Ectodermal cell (in vitro differentiated cells): ENCODE measurements around the gene RNF113B.

Source experiments
- H3K27ac ChIP-seq: 2 replicates; pipeline ENCODE4 v1.7.0; 2013; ENCODE audit warnings: mild to moderate bottlenecking, low read depth, low read length; ENCODE audit not compliant: insufficient read depth, poor library complexity, severe bottlenecking
- H3K27me3 ChIP-seq: 2 replicates; pipeline ENCODE4 v1.7.0; 2013; ENCODE audit warnings: mild to moderate bottlenecking, low read length; ENCODE audit not compliant: insufficient read depth, control insufficient read depth, poor library complexity, severe bottlenecking
- H3K36me3 ChIP-seq: one replicate; pipeline ENCODE4 v1.7.0; 2013; ENCODE audit warnings: low read length; ENCODE audit not compliant: control insufficient read depth, insufficient read depth
- H3K4me1 ChIP-seq: one replicate; pipeline ENCODE4 v1.7.0; 2013; ENCODE audit warnings: low read length; ENCODE audit not compliant: control insufficient read depth, insufficient read depth
- H3K4me3 ChIP-seq: 2 replicates; pipeline ENCODE4 v1.7.0; 2013; ENCODE audit warnings: low read depth, low read length, control low read depth; ENCODE audit not compliant: insufficient read depth
- H3K9me3 ChIP-seq: 2 replicates; pipeline ENCODE4 v1.7.0; 2013; ENCODE audit warnings: mild to moderate bottlenecking, low read length, moderate library complexity; ENCODE audit not compliant: control insufficient read depth
- WGBS, 2 experiments: methylation state at CpG; one replicate each; pipeline ENCODE4 v1.1.7; 2013; ENCODE audit warnings: missing lambda C conversion rate in 2 of 2; 5-methylcytosine and 5-hydroxymethylcytosine counted together

Gene RNF113B

DNA sequence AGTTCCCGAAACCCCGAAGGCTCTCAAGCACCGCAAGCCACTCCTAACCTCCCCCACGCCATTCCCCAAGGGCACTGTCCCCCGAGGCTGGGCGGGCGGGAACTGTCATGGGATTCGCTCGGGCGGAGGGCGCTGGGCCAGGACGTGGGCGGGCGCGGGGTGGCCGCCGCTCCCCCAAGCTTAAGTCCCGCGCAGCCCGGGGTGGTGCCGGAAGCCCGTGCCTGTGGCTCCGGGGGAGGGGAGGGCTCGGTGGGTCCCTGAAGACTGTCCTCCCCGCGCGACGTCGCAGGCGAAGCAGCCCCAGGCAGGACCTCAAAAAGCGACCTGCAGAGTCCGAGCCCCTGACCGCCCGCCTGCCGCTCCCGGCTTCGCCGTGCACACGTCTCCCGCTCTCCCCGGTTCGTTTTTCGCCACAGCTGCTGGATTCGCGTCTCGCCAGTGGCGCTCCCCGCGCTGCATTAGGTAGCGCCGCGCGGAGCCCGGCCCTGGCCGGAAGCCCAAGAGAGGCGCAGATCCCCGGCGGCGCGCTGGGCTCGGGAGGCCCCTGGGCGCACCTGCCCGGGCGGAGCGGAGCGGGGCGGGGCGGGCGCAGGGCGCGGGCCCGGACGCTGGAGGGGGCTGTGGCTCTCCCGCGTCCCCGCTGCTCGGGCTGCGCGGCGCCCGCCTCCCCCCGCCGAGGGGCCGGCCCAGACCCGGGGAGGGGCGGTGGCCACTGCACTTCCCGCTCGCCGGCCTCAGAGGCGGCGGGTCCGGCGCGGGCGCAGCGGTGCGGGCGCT lies 34.5 kb downstream of the RNF113B start, which contains the start of gene FARP1:
FARP1 (plus strand) TSS at position 715 of the 777 bp plus-strand sequence. CDS start 70,149 bp downstream, outside the sequence.
- peaks cover 28% of the 10 kb centered on the region for H3K4me1 ChIP-seq
- no peak within 1 kb of the TSS for H3K27ac ChIP-seq
- H3K9me3 ChIP-seq: no peaks in the 10 kb centered on the region
- no peaks in the 10 kb centered on the region for H3K36me3 ChIP-seq
- peaks cover 17% of the 10 kb centered on the region for H3K27me3 ChIP-seq
- WGBS, 2 experiments: 0 to 1% methylated on average over 98 of the region's 98 CpGs
- H3K4me3 ChIP-seq: peak within 1 kb of the TSS; percentile 79

DNA sequence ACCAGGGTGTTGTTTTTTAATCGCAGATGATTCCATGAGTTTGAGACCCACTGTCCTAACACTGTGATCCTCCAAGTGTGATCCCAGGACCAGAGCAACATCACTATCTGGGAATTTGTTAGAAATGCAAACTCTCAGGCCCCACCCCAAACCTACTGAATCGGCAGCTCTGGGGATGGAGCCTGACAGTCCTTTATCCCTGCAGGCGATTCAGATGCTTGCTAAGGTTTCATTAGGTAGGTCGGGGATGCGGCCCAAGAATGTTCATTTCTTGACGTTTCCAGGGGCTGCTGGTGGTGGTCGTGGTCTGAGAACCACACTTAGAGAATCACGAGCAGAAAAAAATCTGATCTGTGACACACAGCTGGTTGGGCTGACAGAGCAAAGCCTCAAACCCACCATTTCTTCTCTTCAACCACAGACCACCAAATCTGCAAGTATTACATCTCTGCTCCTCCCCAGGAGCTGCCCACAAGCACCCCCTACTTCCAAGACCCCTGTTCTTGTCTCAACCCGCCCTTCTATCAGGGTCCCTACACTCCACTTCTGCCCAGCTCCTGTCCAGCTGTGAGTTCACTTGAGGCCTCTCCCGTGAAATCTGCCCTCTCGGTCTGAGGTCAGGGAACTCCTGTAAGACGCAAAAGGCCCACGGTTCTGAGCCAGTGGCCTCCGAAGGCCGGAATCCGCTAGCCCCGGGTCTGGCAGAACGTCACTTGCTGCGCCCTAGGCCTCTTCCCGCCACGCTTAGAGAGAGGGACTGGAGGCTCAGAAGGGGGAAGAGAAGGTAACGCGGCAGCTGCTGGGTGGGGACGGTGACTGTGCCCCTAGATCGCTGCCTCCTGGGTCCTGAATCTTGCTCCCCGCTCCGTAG lies 35.3 kb downstream of the RNF113B start:
- H3K27ac ChIP-seq: no peak overlapping the region
- H3K4me3 ChIP-seq: peak overlapping the region; percentile 79

GRCh38 chr13:98141091-98141490 lies 36.0 kb downstream of the RNF113B start:
- Histone ChIP-seq H3K4me3 (no peak overlapping the region), H3K36me3 (no peaks in the 10 kb centered on the region)
- 87 to 92% methylated on average over 7 of the region's 7 CpGs for WGBS, 2 experiments

More for the DNA sequence above, 35.3 kb downstream of the RNF113B start:
- Histone ChIP-seq H3K9me3 (no peaks in the 10 kb centered on the region), H3K36me3 (no peaks in the 10 kb centered on the region), H3K4me1 (peaks cover 21% of the 10 kb centered on the region), H3K27me3 (peaks cover 17% of the 10 kb centered on the region)
- 17 to 18% methylated on average over 27 of the region's 27 CpGs for WGBS, 2 experiments

DNA sequence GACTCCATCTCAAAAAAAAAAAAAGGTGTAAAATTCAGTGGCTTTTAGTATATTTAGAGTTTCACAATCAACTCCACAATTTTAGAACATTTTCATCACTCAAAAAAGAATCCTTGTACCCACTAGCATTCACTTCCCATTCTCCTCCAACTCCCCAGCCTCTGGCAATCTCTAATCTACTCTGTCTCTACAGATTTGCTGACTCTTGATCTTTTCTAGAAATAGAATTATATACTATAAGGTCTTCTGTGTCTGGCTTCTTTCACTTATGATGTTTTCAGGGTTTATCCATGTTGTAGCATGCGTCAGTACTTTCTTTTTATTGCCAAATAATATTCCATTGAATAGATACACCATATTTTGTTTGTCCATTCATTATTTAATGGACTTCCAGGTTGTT lies 42.2 kb downstream of the RNF113B start:
- Histone ChIP-seq H3K27ac (no peak overlapping the region), H3K4me3 (no peak overlapping the region), H3K4me1 (no peaks in the 10 kb centered on the region), H3K36me3 (no peaks in the 10 kb centered on the region), H3K9me3 (no peaks in the 10 kb centered on the region), H3K27me3 (no peaks in the 10 kb centered on the region)
- WGBS, 2 experiments: 93% methylated on average over 1 of the region's 1 CpG; no CpG with 5 or more reads in 1 of the 2 experiments

More at GRCh38 chr13:98141091-98141490, 36.0 kb downstream of the RNF113B start:
- peaks cover 16% of the 10 kb centered on the region for H3K4me1 ChIP-seq
- no peaks in the 10 kb centered on the region for H3K9me3 ChIP-seq
- H3K27me3 ChIP-seq: peaks cover 17% of the 10 kb centered on the region
- no peak overlapping the region for H3K27ac ChIP-seq

DNA sequence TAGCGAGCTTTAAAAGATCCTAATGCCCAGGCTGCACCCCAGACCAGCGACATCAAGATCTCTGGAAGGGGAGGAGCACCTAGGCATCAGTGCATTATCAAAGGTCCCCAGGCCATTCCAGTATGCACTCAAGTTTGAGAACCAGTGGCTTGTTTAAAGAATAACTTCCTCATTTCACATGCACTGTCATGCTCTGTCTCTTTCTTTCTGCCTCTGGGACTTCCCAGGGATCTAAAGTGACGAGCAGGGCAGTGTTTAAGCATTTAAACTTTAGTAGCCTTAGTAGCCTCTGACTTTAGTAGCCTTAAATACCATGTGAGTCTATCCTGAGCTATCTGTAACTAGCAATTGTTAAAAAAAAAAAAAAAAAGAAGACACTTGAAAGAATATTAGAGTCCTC lies 43.1 kb downstream of the RNF113B start:
- no peaks in the 10 kb centered on the region for H3K4me1 ChIP-seq
- no peaks in the 10 kb centered on the region for H3K27me3 ChIP-seq
- no peak overlapping the region for H3K27ac ChIP-seq
- no peaks in the 10 kb centered on the region for H3K9me3 ChIP-seq
- no peaks in the 10 kb centered on the region for H3K36me3 ChIP-seq
- WGBS, 2 experiments: 80% methylated on average over 3 of the region's 3 CpGs
- no peak overlapping the region for H3K4me3 ChIP-seq

- Histone ChIP-seq H3K9me3 (no peaks in the 10 kb centered on the region), H3K36me3 (no peaks in the 10 kb centered on the region), H3K27me3 (no peaks in the 10 kb centered on the region), H3K4me1 (no peaks in the 10 kb centered on the region), H3K27ac (no peak overlapping the region), H3K4me3 (no peak overlapping the region)
- WGBS, 2 experiments: 90 to 94% methylated on average over 5 of the region's 5 CpGs
Observed at GRCh38 chr13:98129059-98129746, 47.9 kb downstream of the RNF113B start.
